ENCODE measurements around the gene CLSTN3.

DNA sequence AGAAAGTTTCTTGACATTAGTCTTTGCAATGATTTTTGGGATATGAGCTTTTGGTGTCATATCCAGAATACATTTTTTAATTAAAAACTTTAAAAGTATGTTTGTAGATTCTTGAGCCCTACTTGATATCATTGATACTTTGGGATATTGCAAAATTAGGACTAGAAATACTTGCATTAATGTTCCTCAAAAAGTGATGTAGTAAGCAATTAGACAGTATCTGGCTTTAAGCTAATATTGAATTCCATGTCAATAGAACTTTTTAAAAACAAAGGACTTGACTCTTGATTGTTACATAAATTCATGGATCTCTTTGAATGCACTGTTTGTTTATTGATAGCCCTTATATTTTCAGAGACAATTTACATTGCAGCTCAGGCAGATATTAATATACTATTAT is 74.9 kb downstream of the CLSTN3 start:
- TF ChIP-seq EZH2phosphoT487 (IDR thresholded peaks at IDR 0.05; ENCODE audit: borderline replicate concordance, low read length), result no peak
- TF ChIP-seq, protein P1, sequence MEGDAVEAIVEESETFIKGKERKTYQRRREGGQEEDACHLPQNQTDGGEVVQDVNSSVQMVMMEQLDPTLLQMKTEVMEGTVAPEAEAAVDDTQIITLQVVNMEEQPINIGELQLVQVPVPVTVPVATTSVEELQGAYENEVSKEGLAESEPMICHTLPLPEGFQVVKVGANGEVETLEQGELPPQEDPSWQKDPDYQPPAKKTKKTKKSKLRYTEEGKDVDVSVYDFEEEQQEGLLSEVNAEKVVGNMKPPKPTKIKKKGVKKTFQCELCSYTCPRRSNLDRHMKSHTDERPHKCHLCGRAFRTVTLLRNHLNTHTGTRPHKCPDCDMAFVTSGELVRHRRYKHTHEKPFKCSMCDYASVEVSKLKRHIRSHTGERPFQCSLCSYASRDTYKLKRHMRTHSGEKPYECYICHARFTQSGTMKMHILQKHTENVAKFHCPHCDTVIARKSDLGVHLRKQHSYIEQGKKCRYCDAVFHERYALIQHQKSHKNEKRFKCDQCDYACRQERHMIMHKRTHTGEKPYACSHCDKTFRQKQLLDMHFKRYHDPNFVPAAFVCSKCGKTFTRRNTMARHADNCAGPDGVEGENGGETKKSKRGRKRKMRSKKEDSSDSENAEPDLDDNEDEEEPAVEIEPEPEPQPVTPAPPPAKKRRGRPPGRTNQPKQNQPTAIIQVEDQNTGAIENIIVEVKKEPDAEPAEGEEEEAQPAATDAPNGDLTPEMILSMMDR (IDR thresholded peaks at IDR 0.05; ENCODE audit: low read depth, low read length, poor library complexity, severe bottlenecking), result no peak
